GM12878 (cell line): ENCODE data around the gene RTP3. TPM values are rescaled to one million over a fixed set of nuclear protein-coding genes. Genes with fewer than 3 reads are reported as not detected.

Experiments
- ATAC-seq: fragments of 200-7000 bp; cut with Tn5 transposase; 3 replicates; pipeline ENCODE4 v1.9.1; 2020; ENCODE audit warnings: mild to moderate bottlenecking, moderate library complexity
- BruUV-seq: library from RNA; stranded (reverse); fragments of 400-500 nt; replicated peaks from 2 replicates; lab custom pipeline; 2021; lab: Mats Ljungman, UMichigan
- CTCF ChIA-PET: fragments of 300-600 bp; sonication (Branson Sonifier 250); formaldehyde crosslinking; extraction: SDS; loops from one replicate; lab custom pipeline; 2021; ENCODE audit warnings: inconsistent platforms; lab: Yijun Ruan, JAX
- POLR2A ChIA-PET: fragments of 350-600 bp; formaldehyde crosslinking; extraction: SDS; loops from one replicate; lab custom pipeline; 2021; ENCODE audit warnings: inconsistent platforms; lab: Charles Lee
- RAD21 ChIA-PET: fragments of 300-600 bp; sonication (Branson Sonifier 250); formaldehyde crosslinking; loops from one replicate; lab custom pipeline; 2023; ENCODE audit warnings: antibody characterized with exemption; ENCODE audit not compliant: unreplicated experiment; lab: Charles Lee
- SMC1A ChIA-PET: fragments of 300-600 bp; sonication (Branson Sonifier 250); formaldehyde crosslinking; loops from one replicate; lab custom pipeline; 2023; ENCODE audit not compliant: unreplicated experiment, uncharacterized antibody; lab: Charles Lee
- DNase-seq: peaks from one replicate; pipeline ENCODE4 v3.0.0-alpha.2; 2011; ENCODE audit warnings: low read depth, low spot score
- FAIRE-seq: peaks from 3 replicates; lab custom pipeline; 2011; peaks lifted over from hg19 to GRCh38; lab: Jason Lieb, UNC
- H2AFZ ChIP-seq: 2 replicates; pipeline ENCODE4 v1.6.0; 2011; ENCODE audit warnings: low read depth, low read length, control low read depth; ENCODE audit not compliant: control insufficient read depth
- H3K27ac ChIP-seq: 2 replicates; pipeline ENCODE4 v1.5.1; 2011; ENCODE audit warnings: control low read depth; ENCODE audit not compliant: control insufficient read depth, insufficient read depth
- H3K27me3 ChIP-seq, 2 experiments: replicated peaks in 1 of 2; 2 replicates each; pipeline versions ENCODE4 v1.6.0 to v1.6.1; 2011; ENCODE audit warnings: low read length in 1 of 2; ENCODE audit not compliant: control insufficient read depth in 2 of 2, insufficient read depth in 2 of 2
- H3K36me3 ChIP-seq, 2 experiments: 2 replicates each; pipeline ENCODE4 v1.5.1; 2011; ENCODE audit warnings: low read length in 1 of 2; ENCODE audit not compliant: control insufficient read depth in 2 of 2, insufficient read depth in 2 of 2
- H3K4me1 ChIP-seq: 2 replicates; pipeline ENCODE4 v1.6.1; 2011; ENCODE audit warnings: mild to moderate bottlenecking, low read length, moderate library complexity, mixed read lengths; ENCODE audit not compliant: control insufficient read depth, insufficient read depth
- H3K4me2 ChIP-seq: 2 replicates; pipeline ENCODE4 v1.6.0; 2011; ENCODE audit warnings: control low read depth; ENCODE audit not compliant: control insufficient read depth, insufficient read depth
- H3K4me3 ChIP-seq: fragments of 200-600 bp; sonication (generic); 2 replicates; pipeline ENCODE4 v1.5.1; 2016
- H3K79me2 ChIP-seq: 2 replicates; pipeline ENCODE4 v1.6.0; 2011; ENCODE audit warnings: low read length; ENCODE audit not compliant: control insufficient read depth, insufficient read depth
- H3K9ac ChIP-seq: 2 replicates; pipeline ENCODE4 v1.8.0; 2011; ENCODE audit warnings: low read length, control low read depth, mixed read lengths; ENCODE audit not compliant: control insufficient read depth, insufficient read depth
- H3K9me3 ChIP-seq: replicated peaks from 3 replicates; pipeline ENCODE4 v1.5.1; 2011; ENCODE audit warnings: mild to moderate bottlenecking, low read length; ENCODE audit not compliant: control insufficient read depth, insufficient read depth
- H4K20me1 ChIP-seq: 2 replicates; pipeline ENCODE4 v1.6.0; 2011; ENCODE audit not compliant: control insufficient read depth, insufficient read depth
- BHLHE40 ChIP-seq, 2 experiments: fragments of 450-650 bp in 1 of 2; IDR thresholded peaks; 2 replicates each; pipeline ENCODE4 v1.6.1; 2011 to 2017; ENCODE audit warnings: low read depth in 2 of 2, borderline replicate concordance in 1 of 2, improper control_type of control experiment in 1 of 2, low read length in 1 of 2, mild to moderate bottlenecking in 1 of 2
- CBX3 ChIP-seq: fragments of 200-600 bp; sonication (generic); IDR thresholded peaks from 2 replicates; pipeline ENCODE4 v1.6.1; 2016; ENCODE audit warnings: low read depth, borderline replicate concordance
- POLR2A ChIP-seq: IDR thresholded peaks from 2 replicates; pipeline ENCODE4 v1.6.1; 2011; ENCODE audit warnings: low read depth, mild to moderate bottlenecking, low read length
- SMAD1 ChIP-seq: fragments of 450-650 bp; IDR thresholded peaks from 2 replicates; pipeline ENCODE4 v1.6.1; 2018; ENCODE audit warnings: mild to moderate bottlenecking, low read depth; ENCODE audit not compliant: partially characterized antibody
- SREBF1 ChIP-seq: IDR thresholded peaks from 2 replicates; pipeline ENCODE4 v1.6.1; 2012; ENCODE audit warnings: mild to moderate bottlenecking, low read length
- TCF12 ChIP-seq: IDR thresholded peaks from 2 replicates; pipeline ENCODE4 v1.6.1; 2011; ENCODE audit warnings: low read depth, mild to moderate bottlenecking, low read length
- TCF3 ChIP-seq: IDR thresholded peaks from 2 replicates; pipeline ENCODE4 v1.6.1; 2012; ENCODE audit warnings: low read depth, mild to moderate bottlenecking, low read length, borderline replicate concordance; ENCODE audit not compliant: insufficient read depth
- WGBS: methylation state at CpG from one replicate; pipeline ENCODE4 v1.1.6; 2016; ENCODE audit warnings: low lambda C conversion rate; ENCODE audit not compliant: insufficient replicate concordance, insufficient coverage; ENCODE audit errors: missing lambda C conversion rate; 5-methylcytosine and 5-hydroxymethylcytosine counted together
- in situ Hi-C: fragments of 300-500 bp; cut with MboI; formaldehyde crosslinking; loops from 9 replicates; pipeline ENCODE4 v1.14.3; 2018; ENCODE audit warnings: mixed read lengths
- intact Hi-C: fragments of 100-400 bp; cut with micrococcal nuclease; formaldehyde crosslinking; loops from one replicate; pipeline ENCODE4 v1.14.2; 2022; ENCODE audit not compliant: unreplicated experiment
- polyA plus RNA-seq, 11 experiments: library from polyadenylated mRNA; depleted of rRNA in 4 of 11; unstranded in 6 of 11; stranded (reverse) in 5 of 11; fragments of >200 nt; fragmentation: Nextera tagmentation in 4 of 11; fragmentation: Illumina TruSeq in 1 of 11; extraction: Ambion mirVana in 4 of 11; extraction: Trizol in 1 of 11; gene quantifications; 1 replicate in 1 of 11; 2 replicates in 10 of 11; pipeline versions ENCODE4 v1.2.1 to v1.2.3, GENCODE V29; 2011 to 2016; ENCODE audit warnings: inconsistent platforms in 2 of 11, missing spikeins in 2 of 11, low read depth in 1 of 11
- total RNA-seq, 4 experiments: library from RNA; depleted of rRNA in 3 of 4; stranded (reverse); fragments of >200 nt in 3 of 4; fragmentation: Illumina TruSeq in 1 of 4; extraction: Trizol in 1 of 4; gene quantifications; 2 replicates each; pipeline versions ENCODE4 v1.2.1 to v1.2.3, GENCODE V29; 2013 to 2021
- TF ChIP-seq, protein P1 (sequence below): fragments of 450-650 bp; formaldehyde crosslinking; IDR thresholded peaks from 2 replicates; pipeline ENCODE4 v1.4.0; 2020; ENCODE audit warnings: mild to moderate bottlenecking, moderate library complexity

Gene RTP3
- total and polyA plus RNA-seq, 10 of the 15 experiments (the other 5 are each of a cell fraction or from before 2014, with no cell fraction given), result 0.06 TPM; not detected in 9

GRCh38 chr3:46465196-46465520 lies 32.6 kb upstream of the RTP3 start:
- in situ Hi-C loops (no loop called here), intact Hi-C loops (no loop called here)
- peaks cover 8 to 16% of the 10 kb centered on the region in 2 experiments for H3K27me3 ChIP-seq
- no peak overlapping the region for H2AFZ ChIP-seq
- CTCF ChIA-PET, result interaction anchor here (1.4 kb wide), 1 partner anchor 9 kb away, joined by 4 read pairs; no protein-coding TSS in a partner anchor
- H3K36me3 ChIP-seq, result no peaks in the 10 kb centered on the region
- RAD21 ChIA-PET, result no interaction called here
- POLR2A ChIA-PET, result no interaction called here
- SMC1A ChIA-PET, result no interaction called here
- no peaks in the 10 kb centered on the region; the same call in 2 of the 3 replicates for H3K9me3 ChIP-seq
- H3K4me1 ChIP-seq, result no peaks in the 10 kb centered on the region
- WGBS, result 64% methylated on average over 2 of the region's 2 CpGs
- no peaks in the 10 kb centered on the region for H4K20me1 ChIP-seq
- TF ChIP-seq, protein P1, sequence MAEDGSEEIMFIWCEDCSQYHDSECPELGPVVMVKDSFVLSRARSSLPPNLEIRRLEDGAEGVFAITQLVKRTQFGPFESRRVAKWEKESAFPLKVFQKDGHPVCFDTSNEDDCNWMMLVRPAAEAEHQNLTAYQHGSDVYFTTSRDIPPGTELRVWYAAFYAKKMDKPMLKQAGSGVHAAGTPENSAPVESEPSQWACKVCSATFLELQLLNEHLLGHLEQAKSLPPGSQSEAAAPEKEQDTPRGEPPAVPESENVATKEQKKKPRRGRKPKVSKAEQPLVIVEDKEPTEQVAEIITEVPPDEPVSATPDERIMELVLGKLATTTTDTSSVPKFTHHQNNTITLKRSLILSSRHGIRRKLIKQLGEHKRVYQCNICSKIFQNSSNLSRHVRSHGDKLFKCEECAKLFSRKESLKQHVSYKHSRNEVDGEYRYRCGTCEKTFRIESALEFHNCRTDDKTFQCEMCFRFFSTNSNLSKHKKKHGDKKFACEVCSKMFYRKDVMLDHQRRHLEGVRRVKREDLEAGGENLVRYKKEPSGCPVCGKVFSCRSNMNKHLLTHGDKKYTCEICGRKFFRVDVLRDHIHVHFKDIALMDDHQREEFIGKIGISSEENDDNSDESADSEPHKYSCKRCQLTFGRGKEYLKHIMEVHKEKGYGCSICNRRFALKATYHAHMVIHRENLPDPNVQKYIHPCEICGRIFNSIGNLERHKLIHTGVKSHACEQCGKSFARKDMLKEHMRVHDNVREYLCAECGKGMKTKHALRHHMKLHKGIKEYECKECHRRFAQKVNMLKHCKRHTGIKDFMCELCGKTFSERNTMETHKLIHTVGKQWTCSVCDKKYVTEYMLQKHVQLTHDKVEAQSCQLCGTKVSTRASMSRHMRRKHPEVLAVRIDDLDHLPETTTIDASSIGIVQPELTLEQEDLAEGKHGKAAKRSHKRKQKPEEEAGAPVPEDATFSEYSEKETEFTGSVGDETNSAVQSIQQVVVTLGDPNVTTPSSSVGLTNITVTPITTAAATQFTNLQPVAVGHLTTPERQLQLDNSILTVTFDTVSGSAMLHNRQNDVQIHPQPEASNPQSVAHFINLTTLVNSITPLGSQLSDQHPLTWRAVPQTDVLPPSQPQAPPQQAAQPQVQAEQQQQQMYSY (CRISPR knock-in tag), result no peak
- TF ChIP-seq TCF12 (no peak), CBX3 (no peak)
- no TSS peak for BruUV-seq
- H3K4me3 ChIP-seq, result no peak overlapping the region
- H3K9ac ChIP-seq, result no peak overlapping the region
- no peak overlapping the region for H3K27ac ChIP-seq
- DNase-seq, result no peak
- no peak for FAIRE-seq
- H3K79me2 ChIP-seq, result no peaks in the 10 kb centered on the region
- no peak overlapping the region for H3K4me2 ChIP-seq
- ATAC-seq, result no peak

- peaks cover 8 to 15% of the 10 kb centered on the region in 2 experiments for H3K27me3 ChIP-seq
- no peak overlapping the region for H3K4me3 ChIP-seq
- no peaks in the 10 kb centered on the region for H3K79me2 ChIP-seq
- RAD21 ChIA-PET, result no interaction called here
- H3K27ac ChIP-seq, result no peak overlapping the region
- no peak overlapping the region for H3K4me2 ChIP-seq
- CTCF ChIA-PET, result interaction anchor here (0.6 kb wide), 1 partner anchor 97 kb away, joined by 3 read pairs; no protein-coding TSS in a partner anchor
- SMC1A ChIA-PET, result no interaction called here
- POLR2A ChIA-PET, result no interaction called here
- no TSS peak for BruUV-seq
- intact Hi-C loops (no loop called here), in situ Hi-C loops (no loop called here)
- H2AFZ ChIP-seq, result no peak overlapping the region
- no peaks in the 10 kb centered on the region for H3K36me3 ChIP-seq
- TF ChIP-seq SMAD1, result no peak
- TF ChIP-seq POLR2A, result no peak
- no peak for TF ChIP-seq TCF3
- no peak for TF ChIP-seq BHLHE40 (IDR thresholded peaks at IDR 0.05; ENCODE audit: borderline replicate concordance in 1 of 2, low read depth in 2 of 2, low read length in 1 of 2)
- no peak for TF ChIP-seq SREBF1
- TF ChIP-seq, all 136 proteins: peak for 0
- no peaks in the 10 kb centered on the region for H4K20me1 ChIP-seq
- DNase-seq (no peak), FAIRE-seq (no peak), ATAC-seq (no peak)
- no peaks in the 10 kb centered on the region for H3K4me1 ChIP-seq
- H3K9me3 ChIP-seq, result no peaks in the 10 kb centered on the region
- no peak overlapping the region for H3K9ac ChIP-seq
Measured at GRCh38 chr3:46466273-46466672, 31.5 kb upstream of the RTP3 start.
